Cardiac muscle cell (in vitro differentiated cells and primary cell): ENCODE measurements around the gene B3GALT6. TPM values are rescaled to one million over a fixed set of nuclear protein-coding genes. Genes with fewer than 3 reads are reported as not detected.

Experiments used
- DNase-seq, 2 donors: peaks; one replicate each; pipeline versions ENCODE4 v3.0.0 to v3.0.0-alpha.2; 2010 to 2017; ENCODE audit warnings: low read depth in 1 of 2, low spot score in 1 of 2
- H3K27ac ChIP-seq: fragments of 200-600 bp; sonication (generic); 2 replicates; pipeline ENCODE4 v1.5.1; 2016
- H3K27me3 ChIP-seq: fragments of 200-600 bp; sonication (generic); 2 replicates; pipeline ENCODE4 v1.6.0; 2016; ENCODE audit warnings: control low read depth
- H3K36me3 ChIP-seq: fragments of 200-600 bp; sonication (generic); 2 replicates; pipeline ENCODE4 v1.5.1; 2016; ENCODE audit warnings: control low read depth
- H3K4me1 ChIP-seq: fragments of 200-600 bp; sonication (generic); 2 replicates; pipeline ENCODE4 v1.8.1; 2017; ENCODE audit warnings: low read depth, mild to moderate bottlenecking, mixed run types
- H3K4me3 ChIP-seq: fragments of 200-600 bp; sonication (generic); 2 replicates; pipeline ENCODE4 v1.5.1; 2016; ENCODE audit warnings: mild to moderate bottlenecking
- H3K9me3 ChIP-seq: fragments of 200-600 bp; sonication (generic); 2 replicates; pipeline ENCODE4 v1.5.1; 2017; ENCODE audit warnings: low read depth, mild to moderate bottlenecking, control low read depth
- polyA plus RNA-seq: library from polyadenylated mRNA; unstranded; fragments of >200 nt; fragmentation: Nextera tagmentation; extraction: Ambion mirVana; gene quantifications from 2 replicates; pipeline ENCODE4 v1.2.1, GENCODE V29; 2016
- total RNA-seq: library from RNA; depleted of rRNA; stranded (reverse); fragments of >200 nt; gene quantifications from 2 replicates; pipeline ENCODE4 v1.2.3, GENCODE V29; 2016
- TF ChIP-seq, protein P1 (sequence below): IDR thresholded peaks from 2 replicates; pipeline ENCODE4 v1.5.1; 2012; ENCODE audit warnings: low read depth, mild to moderate bottlenecking, low read length

Gene B3GALT6
- total and polyA plus RNA-seq, 2 experiments from 2014 or later = 56.8 to 58.9 TPM

DNA sequence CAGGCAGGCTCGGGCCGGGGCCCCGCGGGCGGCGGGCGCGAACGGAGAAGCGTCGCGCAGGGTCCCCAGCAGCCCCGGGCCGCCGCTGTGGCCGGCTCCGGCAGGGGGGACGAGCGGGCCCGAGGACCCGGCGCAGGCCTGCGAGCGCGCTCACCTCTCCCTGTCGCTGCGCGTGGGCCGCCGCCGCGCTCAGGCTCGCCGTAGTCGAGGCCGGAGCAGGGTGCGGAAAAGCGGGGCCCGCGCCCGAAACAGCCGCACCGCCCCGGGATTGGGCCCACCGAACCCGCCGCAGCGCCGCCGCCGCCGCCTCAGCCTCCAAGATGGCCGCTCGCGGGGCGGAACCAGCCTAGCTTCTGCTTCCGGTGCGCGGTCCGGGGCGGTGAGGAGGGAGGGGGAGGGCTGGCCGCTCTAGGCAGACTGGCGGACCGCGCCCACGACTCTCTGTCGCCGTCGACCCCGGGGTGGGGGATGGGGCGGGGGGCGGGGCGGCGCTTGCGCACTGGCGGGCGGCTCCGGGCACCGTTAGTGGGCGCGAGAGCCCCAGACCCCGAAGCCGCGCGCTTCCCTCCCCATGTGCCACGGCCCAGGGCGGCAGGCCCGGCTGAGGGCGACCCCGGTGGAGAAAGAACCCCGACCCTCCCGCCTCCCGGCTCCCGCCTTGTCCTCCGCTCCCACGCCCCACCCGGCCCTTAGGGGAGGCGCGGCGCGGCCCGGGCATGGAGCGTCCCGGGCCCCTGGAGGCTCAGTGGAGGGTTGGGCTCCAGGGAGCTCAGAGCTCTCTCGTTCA, 41.7 kb downstream of the B3GALT6 start, which contains the start of gene UBE2J2:
Gene UBE2J2 (minus strand): TSS at position 343 of the 787 bp plus-strand sequence. CDS start 5,862 bp downstream, outside the sequence.
- peak; percentile 95 to 96 for DNase-seq
- H3K9me3 ChIP-seq = no peaks in the 10 kb centered on the region
- peaks cover 19% of the 10 kb centered on the region for H3K4me1 ChIP-seq
- peak within 1 kb of the TSS; percentile 92 for H3K27ac ChIP-seq
- no peaks in the 10 kb centered on the region for H3K27me3 ChIP-seq
- no peaks in the 10 kb centered on the region for H3K36me3 ChIP-seq
- H3K4me3 ChIP-seq = peak within 1 kb of the TSS; percentile 77
- TF ChIP-seq, protein P1, sequence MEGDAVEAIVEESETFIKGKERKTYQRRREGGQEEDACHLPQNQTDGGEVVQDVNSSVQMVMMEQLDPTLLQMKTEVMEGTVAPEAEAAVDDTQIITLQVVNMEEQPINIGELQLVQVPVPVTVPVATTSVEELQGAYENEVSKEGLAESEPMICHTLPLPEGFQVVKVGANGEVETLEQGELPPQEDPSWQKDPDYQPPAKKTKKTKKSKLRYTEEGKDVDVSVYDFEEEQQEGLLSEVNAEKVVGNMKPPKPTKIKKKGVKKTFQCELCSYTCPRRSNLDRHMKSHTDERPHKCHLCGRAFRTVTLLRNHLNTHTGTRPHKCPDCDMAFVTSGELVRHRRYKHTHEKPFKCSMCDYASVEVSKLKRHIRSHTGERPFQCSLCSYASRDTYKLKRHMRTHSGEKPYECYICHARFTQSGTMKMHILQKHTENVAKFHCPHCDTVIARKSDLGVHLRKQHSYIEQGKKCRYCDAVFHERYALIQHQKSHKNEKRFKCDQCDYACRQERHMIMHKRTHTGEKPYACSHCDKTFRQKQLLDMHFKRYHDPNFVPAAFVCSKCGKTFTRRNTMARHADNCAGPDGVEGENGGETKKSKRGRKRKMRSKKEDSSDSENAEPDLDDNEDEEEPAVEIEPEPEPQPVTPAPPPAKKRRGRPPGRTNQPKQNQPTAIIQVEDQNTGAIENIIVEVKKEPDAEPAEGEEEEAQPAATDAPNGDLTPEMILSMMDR = no peak

DNA sequence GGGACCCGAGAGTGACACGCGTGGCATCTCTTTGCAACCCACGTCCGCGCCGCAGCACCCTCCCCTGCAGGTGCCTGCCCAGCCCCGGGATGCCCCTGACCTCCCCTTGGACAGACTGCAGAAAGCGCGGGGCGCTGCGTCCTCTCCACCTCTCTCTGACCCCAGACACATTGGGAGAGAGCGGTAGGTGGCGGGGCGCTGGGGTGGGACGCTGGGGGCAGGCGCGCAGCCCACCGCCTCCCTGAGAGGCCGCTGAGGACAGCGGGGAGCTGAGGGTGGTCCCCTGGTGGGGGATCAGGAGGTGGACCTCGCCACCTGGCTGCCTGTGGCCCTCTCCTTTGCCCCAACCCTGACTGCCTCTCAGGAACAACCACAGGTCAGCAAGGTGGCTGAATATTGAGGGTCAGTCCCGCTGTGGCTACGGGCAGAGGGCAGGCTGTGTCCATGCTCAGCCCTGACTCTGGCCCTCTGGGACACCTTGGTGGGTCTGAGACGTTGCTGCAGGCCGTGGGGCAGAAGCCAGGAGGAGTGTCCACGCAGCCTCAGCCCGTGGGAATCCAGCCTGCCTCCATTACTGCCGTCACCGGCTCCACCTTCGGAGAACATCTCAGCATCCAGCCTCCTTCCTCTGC, 42.4 kb downstream of the B3GALT6 start:
- DNase-seq = no peak
- Histone ChIP-seq H3K27ac (peak overlapping the region; percentile 56), H3K4me1 (peaks cover 19% of the 10 kb centered on the region)

DNA sequence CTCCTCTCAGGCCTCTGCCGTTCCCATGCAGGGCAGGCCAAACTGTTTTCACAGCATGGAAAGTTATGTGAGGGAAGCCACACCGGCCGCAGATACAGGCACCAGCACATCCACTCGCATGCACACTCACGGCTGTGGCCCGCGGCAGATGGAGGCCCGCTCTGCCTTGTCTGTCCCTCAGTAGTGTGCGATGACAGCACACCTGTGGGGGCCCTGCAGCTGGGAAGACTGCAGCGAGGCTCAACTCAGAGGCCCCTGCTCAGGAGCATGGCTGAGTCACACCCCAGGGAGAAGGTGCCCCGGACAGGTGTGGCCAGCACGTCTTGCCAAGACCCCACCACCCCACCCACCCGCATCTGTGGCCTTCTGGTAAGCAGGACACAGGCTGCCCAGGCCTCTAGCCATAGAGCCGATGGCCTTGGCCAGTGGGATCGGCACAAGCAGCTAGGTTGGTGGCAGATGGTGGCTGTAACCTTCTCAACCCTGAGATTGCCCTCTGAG, 42.9 kb downstream of the B3GALT6 start:
- DNase-seq = no peak
- TF ChIP-seq, protein P1 = no peak

More for the DNA sequence above, 42.4 kb downstream of the B3GALT6 start:
- H3K27me3 ChIP-seq = no peaks in the 10 kb centered on the region
- TF ChIP-seq, protein P1 = no peak
- H3K9me3 ChIP-seq = no peaks in the 10 kb centered on the region
- H3K36me3 ChIP-seq = no peaks in the 10 kb centered on the region
- H3K4me3 ChIP-seq = peak overlapping the region; percentile 77

DNA sequence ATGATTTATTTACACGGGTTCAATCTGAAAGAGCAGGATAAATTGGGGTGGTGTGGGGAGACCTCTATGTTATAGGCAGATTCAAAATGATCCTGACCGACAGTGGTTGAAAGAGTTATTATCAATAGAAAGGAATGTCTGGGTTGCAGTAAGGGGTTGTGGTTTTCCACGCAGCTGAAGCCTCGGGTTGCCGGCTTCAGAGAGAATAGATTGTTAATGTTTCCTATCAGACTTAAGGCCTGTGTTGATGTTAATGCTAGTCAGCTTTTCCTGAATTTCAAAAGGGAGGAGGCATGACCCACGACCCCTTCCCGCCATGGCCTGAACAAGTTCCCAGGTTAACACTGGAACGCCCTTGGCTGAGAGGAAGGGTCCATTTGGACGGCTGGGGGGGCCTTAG, 43.8 kb downstream of the B3GALT6 start:
- no peak overlapping the region for H3K27ac ChIP-seq
- H3K4me3 ChIP-seq = no peak overlapping the region
- no peaks in the 10 kb centered on the region for H3K36me3 ChIP-seq
- H3K27me3 ChIP-seq = no peaks in the 10 kb centered on the region
- DNase-seq = no peak
- TF ChIP-seq, protein P1 = no peak
- peaks cover 14% of the 10 kb centered on the region for H3K4me1 ChIP-seq
- no peaks in the 10 kb centered on the region for H3K9me3 ChIP-seq

More for the DNA sequence above, 42.9 kb downstream of the B3GALT6 start:
- H3K27me3 ChIP-seq = no peaks in the 10 kb centered on the region
- no peak overlapping the region for H3K4me3 ChIP-seq
- peaks cover 19% of the 10 kb centered on the region for H3K4me1 ChIP-seq
- H3K9me3 ChIP-seq = no peaks in the 10 kb centered on the region
- no peaks in the 10 kb centered on the region for H3K36me3 ChIP-seq
- no peak overlapping the region for H3K27ac ChIP-seq

DNA sequence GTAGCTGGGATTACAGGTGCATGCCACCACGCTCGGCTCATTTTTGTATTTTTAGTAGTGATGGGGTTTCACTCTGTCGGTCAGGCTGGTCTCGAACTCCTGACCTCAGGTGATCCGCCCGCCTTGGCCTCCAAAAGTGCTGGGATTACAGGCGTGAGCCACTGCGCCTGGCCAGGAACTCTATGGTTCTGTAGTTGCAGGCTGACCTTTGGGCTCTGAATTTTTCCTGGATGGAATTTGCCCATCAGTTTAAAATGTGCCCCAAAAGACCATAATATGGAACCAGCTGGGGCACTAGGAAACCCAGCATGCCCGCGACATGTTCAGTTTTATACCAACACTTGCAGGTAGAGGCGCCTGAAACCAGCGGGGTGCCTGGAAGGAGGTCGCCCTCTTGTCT, 46.6 kb downstream of the B3GALT6 start:
- H3K27ac ChIP-seq = no peak overlapping the region
- H3K4me1 ChIP-seq = no peaks in the 10 kb centered on the region
- TF ChIP-seq, protein P1 = no peak
- DNase-seq = no peak
- H3K4me3 ChIP-seq = no peak overlapping the region
- H3K36me3 ChIP-seq = no peaks in the 10 kb centered on the region
- no peaks in the 10 kb centered on the region for H3K9me3 ChIP-seq
- no peaks in the 10 kb centered on the region for H3K27me3 ChIP-seq
